ENCODE measurements around the gene PUM2. TPM values are rescaled to one million over a fixed set of nuclear protein-coding genes. Genes with fewer than 3 reads are reported as not detected.

Gene PUM2
- total and polyA plus RNA-seq, 2 donors from 2014 or later = 22.0 to 94.3 TPM

- H3K27me3 ChIP-seq (ENCODE audit: control insufficient read depth, insufficient read depth, low read length) = no peaks in the 10 kb centered on the region
- intact Hi-C loops (cut with DNase I) = no loop called here
- H3K4me1 ChIP-seq (ENCODE audit: control insufficient read depth in 2 of 3, insufficient read depth in 2 of 3, low read depth in 1 of 3, low read length in 3 of 3) = no peaks in the 10 kb centered on the region
- no peak overlapping the region for H3K27ac ChIP-seq (ENCODE audit: low read depth in 2 of 2, low read length in 2 of 2)
- TF ChIP-seq CTCF (IDR thresholded peaks at IDR 0.05; ENCODE audit: borderline replicate concordance, extremely low read depth, insufficient read depth) = no peak
- no peak overlapping the region for H3K9ac ChIP-seq (ENCODE audit: low read length in 3 of 3)
- no peaks in the 10 kb centered on the region for H3K9me3 ChIP-seq (ENCODE audit: control insufficient read depth in 2 of 3, insufficient read depth in 1 of 3, low read length in 3 of 3)
- FAIRE-seq (no peak), DNase-seq (no peak)
- H3K4me3 ChIP-seq (ENCODE audit: low read length in 3 of 3) = no peak overlapping the region
- no peaks in the 10 kb centered on the region for H3K36me3 ChIP-seq (ENCODE audit: control insufficient read depth in 2 of 3, insufficient read depth in 3 of 3, low read length in 3 of 3)
Measured at GRCh38 chr2:20361893-20362292, 11.2 kb upstream of the PUM2 start.

GRCh38 chr2:20359096-20359495 lies 8.5 kb upstream of the PUM2 start:
- H3K9ac ChIP-seq (ENCODE audit: low read length in 3 of 3) = no peak overlapping the region
- intact Hi-C loops (cut with DNase I) = no loop called here
- H3K4me1 ChIP-seq (ENCODE audit: control insufficient read depth in 2 of 3, insufficient read depth in 2 of 3, low read depth in 1 of 3, low read length in 3 of 3) = no peaks in the 10 kb centered on the region
- no peak overlapping the region for H3K4me3 ChIP-seq (ENCODE audit: low read length in 3 of 3)
- H3K9me3 ChIP-seq (ENCODE audit: control insufficient read depth in 2 of 3, insufficient read depth in 1 of 3, low read length in 3 of 3) = no peaks in the 10 kb centered on the region
- FAIRE-seq (no peak), DNase-seq (no peak)
- no peak overlapping the region for H3K27ac ChIP-seq (ENCODE audit: low read depth in 2 of 2, low read length in 2 of 2)
- TF ChIP-seq CTCF (IDR thresholded peaks at IDR 0.05; ENCODE audit: borderline replicate concordance, extremely low read depth, insufficient read depth) = no peak
- H3K27me3 ChIP-seq (ENCODE audit: control insufficient read depth, insufficient read depth, low read length) = no peaks in the 10 kb centered on the region
- no peaks in the 10 kb centered on the region for H3K36me3 ChIP-seq (ENCODE audit: control insufficient read depth in 2 of 3, insufficient read depth in 3 of 3, low read length in 3 of 3)

- no peak overlapping the region for H3K9ac ChIP-seq (ENCODE audit: low read length in 3 of 3)
- H3K36me3 ChIP-seq (ENCODE audit: control insufficient read depth in 2 of 3, insufficient read depth in 3 of 3, low read length in 3 of 3) = no peaks in the 10 kb centered on the region
- no peak for DNase-seq
- TF ChIP-seq CTCF (IDR thresholded peaks at IDR 0.05; ENCODE audit: borderline replicate concordance, extremely low read depth, insufficient read depth) = no peak
- no peaks in the 10 kb centered on the region for H3K27me3 ChIP-seq (ENCODE audit: control insufficient read depth, insufficient read depth, low read length)
- no peak overlapping the region for H3K4me3 ChIP-seq (ENCODE audit: low read length in 3 of 3)
- intact Hi-C loops (cut with DNase I) = no loop called here
- H3K4me1 ChIP-seq (ENCODE audit: control insufficient read depth in 2 of 3, insufficient read depth in 2 of 3, low read depth in 1 of 3, low read length in 3 of 3) = no peaks in the 10 kb centered on the region
- FAIRE-seq = no peak
- no peaks in the 10 kb centered on the region for H3K9me3 ChIP-seq (ENCODE audit: control insufficient read depth in 2 of 3, insufficient read depth in 1 of 3, low read length in 3 of 3)
- H3K27ac ChIP-seq (ENCODE audit: low read depth in 2 of 2, low read length in 2 of 2) = no peak overlapping the region
Measured at GRCh38 chr2:20357638-20358389, 7.2 kb upstream of the PUM2 start.
